Activated T-cell treated with anti-CD3 and anti-CD28 coated beads, Interleukin-2, amount 50 U/mL, for 1 hour (primary cell): ENCODE measurements around the gene DACT3.

Experiments used
- DNase-seq: peaks from one replicate; pipeline ENCODE4 v3.0.0-alpha.2; 2020

DACT3 gene

GRCh38 chr19:46609511-46610412 is 51.2 kb downstream of the DACT3 start:
- peak; percentile 13 for DNase-seq

- peak; percentile 16 for DNase-seq
Observed at GRCh38 chr19:46608581-46609345, 52.2 kb downstream of the DACT3 start.

- DNase-seq: peak; percentile 13
Observed at GRCh38 chr19:46608178-46608577, 52.8 kb downstream of the DACT3 start.

GRCh38 chr19:46607448-46607841 is 53.5 kb downstream of the DACT3 start:
- DNase-seq: peak; percentile 9

GRCh38 chr19:46606681-46607447 is 54.1 kb downstream of the DACT3 start:
- DNase-seq: peak; percentile 8

- peak; percentile 15 for DNase-seq
Observed at GRCh38 chr19:46606019-46606418, 55.0 kb downstream of the DACT3 start.

GRCh38 chr19:46605356-46605821 is 55.6 kb downstream of the DACT3 start:
- DNase-seq: no peak

GRCh38 chr19:46604781-46605355 is 56.1 kb downstream of the DACT3 start:
- peak; percentile 13 for DNase-seq

- DNase-seq: peak; percentile 16
Observed at GRCh38 chr19:46603752-46604231, 57.2 kb downstream of the DACT3 start.

- no peak for DNase-seq
Observed at GRCh38 chr19:46603195-46603637, 57.8 kb downstream of the DACT3 start.

- peak; percentile 56 for DNase-seq
Observed at GRCh38 chr19:46602392-46603194, 58.4 kb downstream of the DACT3 start.

- no peak for DNase-seq
Observed at GRCh38 chr19:46601318-46602224, 59.4 kb downstream of the DACT3 start, which contains the start of gene CALM3. CALM3 (plus strand) TSS chr19:46601330; CDS start chr19:46601435, 105 bp downstream.

GRCh38 chr19:46600384-46601317 is 60.3 kb downstream of the DACT3 start:
- DNase-seq: peak; percentile 99

- DNase-seq: no peak
Observed at GRCh38 chr19:46599716-46600373, 61.1 kb downstream of the DACT3 start.

GRCh38 chr19:46598372-46598917 is 62.5 kb downstream of the DACT3 start:
- no peak for DNase-seq
